CMK (cell line): ENCODE results near the gene MAMDC4.
"Not testable (repeated sequence)": the region's sequence is repeated elsewhere in the genome, so short reads cannot be mapped to it uniquely, and the experiment has no call there.

Experiments
- DNase-seq: peaks from one replicate; pipeline ENCODE4 v3.0.0-alpha.2; 2010; ENCODE audit warnings: low read depth

The MAMDC4 gene

GRCh38 chr9:136839229-136840139 is 12.7 kb upstream of the MAMDC4 start:
- DNase-seq: no peak

- DNase-seq: no peak
Measured at GRCh38 chr9:136840140-136840876, 11.8 kb upstream of the MAMDC4 start.

- no peak for DNase-seq
Measured at GRCh38 chr9:136840877-136841645, 11.1 kb upstream of the MAMDC4 start.

- not testable (repeated sequence) for DNase-seq
Measured at GRCh38 chr9:136841646-136842379, 10.3 kb upstream of the MAMDC4 start.

GRCh38 chr9:136842380-136842948 is 9.7 kb upstream of the MAMDC4 start, which contains the start of gene AJM1:
Gene AJM1 (plus strand): TSS chr9:136842478. CDS start chr9:136844415, 1,937 bp downstream.
- DNase-seq: peak; percentile 49

GRCh38 chr9:136843159-136843800 is 8.9 kb upstream of the MAMDC4 start:
- DNase-seq: not testable (repeated sequence)

- DNase-seq: not testable (repeated sequence)
Measured at GRCh38 chr9:136843801-136844740, 8.1 kb upstream of the MAMDC4 start.

GRCh38 chr9:136844761-136845464 is 7.2 kb upstream of the MAMDC4 start:
- no peak for DNase-seq

GRCh38 chr9:136845465-136846260 is 6.5 kb upstream of the MAMDC4 start:
- no peak for DNase-seq

- no peak for DNase-seq
Measured at GRCh38 chr9:136846376-136847087, 5.6 kb upstream of the MAMDC4 start.

- peak; percentile 74 for DNase-seq
Measured at GRCh38 chr9:136847088-136847825, 4.9 kb upstream of the MAMDC4 start.

- DNase-seq: peak; percentile 72
Measured at GRCh38 chr9:136847826-136848392, 4.2 kb upstream of the MAMDC4 start.

GRCh38 chr9:136848393-136849037 is 3.6 kb upstream of the MAMDC4 start:
- DNase-seq: peak; percentile 41

- peak; percentile 94 for DNase-seq
Measured at GRCh38 chr9:136849038-136849959, 2.8 kb upstream of the MAMDC4 start, which contains the start of gene PHPT1. Gene PHPT1 (plus strand): TSS chr9:136849409. CDS start chr9:136849431, 22 bp downstream.
